Measurements from ENCODE around the gene GRID2. TPM values are rescaled to one million over a fixed set of nuclear protein-coding genes. Genes with fewer than 3 reads are reported as not detected.

GRID2 gene
- total RNA-seq, 1 experiment from 2014 or later: 2.2 TPM

- intact Hi-C loops (cut with micrococcal nuclease): loop anchor here (10.0 kb wide), 1 partner anchor 1456 kb away; the partner anchor contains the start of gene GRID2
- CTCF ChIA-PET: no interaction called here
Observed at GRCh38 chr4:93761286-93761685, 1457.5 kb downstream of the GRID2 start.

GRCh38 chr4:93764639-93765246 is 1461.0 kb downstream of the GRID2 start:
- H3K79me2 ChIP-seq (ENCODE audit: low read length): no peaks in the 10 kb centered on the region
- no peak overlapping the region for H3K9ac ChIP-seq (ENCODE audit: low read length)
- H3K27ac ChIP-seq (ENCODE audit: low read length): no peak overlapping the region
- no peaks in the 10 kb centered on the region; the same call in 1 of the 2 replicates for H3K36me3 ChIP-seq (ENCODE audit: low read depth, low read length)
- no peak overlapping the region for H3K4me3 ChIP-seq (ENCODE audit: low read length)
- H4K20me1 ChIP-seq (ENCODE audit: low read length): no peaks in the 10 kb centered on the region
- ChIA-PET CTCF (no interaction called here), POLR2A (ENCODE audit: unreplicated experiment) (no interaction called here)
- intact Hi-C loops (cut with micrococcal nuclease): loop anchor here (1.0 to 10.0 kb wide), 3 partner anchors 54 to 1460 kb away; partner anchors contain the start of gene GRID2
- H3K4me2 ChIP-seq (ENCODE audit: low read length): no peak overlapping the region
- no peak overlapping the region for H2AFZ ChIP-seq (ENCODE audit: low read length)
- DNase-seq (peak; percentile 76), ATAC-seq (peak; percentile 49; the same call in 1 of the 2 replicates)
- H3K4me1 ChIP-seq (ENCODE audit: insufficient read depth, low read length): no peaks in the 10 kb centered on the region
- no peaks in the 10 kb centered on the region for H3F3A ChIP-seq (ENCODE audit: low read length, unreplicated experiment)
- TF ChIP-seq EZH2 (IDR thresholded peaks at IDR 0.05; ENCODE audit: low read length, unreplicated experiment) (no peak), CTCF (conservative IDR thresholded peaks at IDR 0.05; ENCODE audit: low read depth, low read length) (peak; percentile 77), EZH2phosphoT487 (IDR thresholded peaks at IDR 0.05; ENCODE audit: borderline replicate concordance, low read length) (no peak)
- no peaks in the 10 kb centered on the region for H3K27me3 ChIP-seq (ENCODE audit: low read length)
- H3K9me2 ChIP-seq (replicated peaks; ENCODE audit: low read length): no peaks in the 10 kb centered on the region
- H3K9me3 ChIP-seq (ENCODE audit: low read length): no peaks in the 10 kb centered on the region
- no TSS peak for BruUV-seq (replicated peaks)

More at GRCh38 chr4:93761286-93761685, 1457.5 kb downstream of the GRID2 start:
- H3K36me3 ChIP-seq (ENCODE audit: low read depth, low read length): no peaks in the 10 kb centered on the region; the same call in 1 of the 2 replicates
- no peak overlapping the region for H3K4me3 ChIP-seq (ENCODE audit: low read length)
- H3F3A ChIP-seq (ENCODE audit: low read length, unreplicated experiment): no peaks in the 10 kb centered on the region
- no peaks in the 10 kb centered on the region for H3K9me2 ChIP-seq (replicated peaks; ENCODE audit: low read length)
- no peaks in the 10 kb centered on the region for H3K79me2 ChIP-seq (ENCODE audit: low read length)
- POLR2A ChIA-PET (ENCODE audit: unreplicated experiment): no interaction called here
- H3K4me1 ChIP-seq (ENCODE audit: insufficient read depth, low read length): no peaks in the 10 kb centered on the region
- ATAC-seq (no peak), DNase-seq (no peak)
- no peak overlapping the region for H2AFZ ChIP-seq (ENCODE audit: low read length)
- H4K20me1 ChIP-seq (ENCODE audit: low read length): no peaks in the 10 kb centered on the region
- H3K27ac ChIP-seq (ENCODE audit: low read length): no peak overlapping the region
- H3K9ac ChIP-seq (ENCODE audit: low read length): no peak overlapping the region
- BruUV-seq (replicated peaks): no TSS peak
- no peak overlapping the region for H3K4me2 ChIP-seq (ENCODE audit: low read length)
- no peaks in the 10 kb centered on the region for H3K27me3 ChIP-seq (ENCODE audit: low read length)
- TF ChIP-seq EZH2 (IDR thresholded peaks at IDR 0.05; ENCODE audit: low read length, unreplicated experiment) (no peak), EZH2phosphoT487 (IDR thresholded peaks at IDR 0.05; ENCODE audit: borderline replicate concordance, low read length) (no peak), CTCF (conservative IDR thresholded peaks at IDR 0.05; ENCODE audit: low read depth, low read length) (no peak)
- no peaks in the 10 kb centered on the region for H3K9me3 ChIP-seq (ENCODE audit: low read length)

- H3K9me2 ChIP-seq (replicated peaks; ENCODE audit: low read length): no peaks in the 10 kb centered on the region
- H3K36me3 ChIP-seq (ENCODE audit: low read depth, low read length): no peaks in the 10 kb centered on the region; the same call in 1 of the 2 replicates
- H3K4me3 ChIP-seq (ENCODE audit: low read length): no peak overlapping the region
- no peaks in the 10 kb centered on the region for H4K20me1 ChIP-seq (ENCODE audit: low read length)
- no peak overlapping the region for H2AFZ ChIP-seq (ENCODE audit: low read length)
- no peaks in the 10 kb centered on the region for H3K79me2 ChIP-seq (ENCODE audit: low read length)
- no TSS peak for BruUV-seq (replicated peaks)
- no peak overlapping the region for H3K27ac ChIP-seq (ENCODE audit: low read length)
- no peak for ATAC-seq
- H3K4me1 ChIP-seq (ENCODE audit: insufficient read depth, low read length): peaks cover 7% of the 10 kb centered on the region; the same call in 1 of the 2 replicates
- TF ChIP-seq CTCF (conservative IDR thresholded peaks at IDR 0.05; ENCODE audit: low read depth, low read length) (no peak), EZH2phosphoT487 (IDR thresholded peaks at IDR 0.05; ENCODE audit: borderline replicate concordance, low read length) (no peak), EZH2 (IDR thresholded peaks at IDR 0.05; ENCODE audit: low read length, unreplicated experiment) (no peak)
- H3K9me3 ChIP-seq (ENCODE audit: low read length): no peaks in the 10 kb centered on the region
- ChIA-PET CTCF (no interaction called here), POLR2A (ENCODE audit: unreplicated experiment) (no interaction called here)
- H3K4me2 ChIP-seq (ENCODE audit: low read length): no peak overlapping the region
- no peak overlapping the region for H3K9ac ChIP-seq (ENCODE audit: low read length)
- DNase-seq: no peak
- no peaks in the 10 kb centered on the region for H3K27me3 ChIP-seq (ENCODE audit: low read length)
- H3F3A ChIP-seq (ENCODE audit: low read length, unreplicated experiment): no peaks in the 10 kb centered on the region
- intact Hi-C loops (cut with micrococcal nuclease): loop anchor here (10.0 kb wide), 1 partner anchor 1463 kb away; the partner anchor contains the start of gene GRID2
Observed at GRCh38 chr4:93767917-93768316, 1464.2 kb downstream of the GRID2 start.
